HepG2 (cell line): ENCODE data around the gene ARFGAP1. TPM values are rescaled to one million over a fixed set of nuclear protein-coding genes. Genes with fewer than 3 reads are reported as not detected.

ENCODE experiments used
- ATAC-seq: fragments of 200-7000 bp; cut with Tn5 transposase; 3 replicates; pipeline ENCODE4 v1.9.1; 2020; ENCODE audit warnings: mild to moderate bottlenecking, moderate library complexity
- BruUV-seq: library from RNA; stranded (reverse); fragments of 400-500 nt; replicated peaks from 2 replicates; lab custom pipeline; 2021; lab: Mats Ljungman, UMichigan
- CTCF ChIA-PET: fragments of 300-600 bp; formaldehyde crosslinking; extraction: SDS; loops from one replicate; lab custom pipeline; 2021; ENCODE audit warnings: low total read pairs, inconsistent platforms, low intra/inter-chr PET ratio; lab: Yijun Ruan, JAX
- POLR2A ChIA-PET: fragments of 350-600 bp; sonication (Branson Sonifier 250); formaldehyde crosslinking; loops from one replicate; lab custom pipeline; 2020; ENCODE audit warnings: antibody characterized with exemption, inconsistent platforms; lab: Yijun Ruan, JAX
- DNase-seq: peaks from one replicate; pipeline ENCODE4 v3.0.0-alpha.2; 2015; ENCODE audit warnings: low spot score
- FAIRE-seq: peaks from 3 replicates; lab custom pipeline; 2011; peaks lifted over from hg19 to GRCh38; lab: Jason Lieb, UNC
- H2AFZ ChIP-seq: one replicate; pipeline ENCODE4 v1.6.1; 2011; ENCODE audit warnings: low read length, inconsistent platforms
- H3K27ac ChIP-seq: fragments of 300-600 bp; 3 replicates; pipeline ENCODE4 v1.8.0; 2011; ENCODE audit warnings: mixed run types, mild to moderate bottlenecking, mixed read lengths, low read length, inconsistent platforms; ENCODE audit not compliant: insufficient read depth; ENCODE audit errors: extremely low read length
- H3K27me3 ChIP-seq, 2 experiments: fragments of 200-600 bp in 1 of 2; 2 replicates in 1 of 2; 3 replicates in 1 of 2; pipeline versions ENCODE4 v1.6.0 to v1.8.0; 2011; ENCODE audit warnings: low read length in 2 of 2, mild to moderate bottlenecking in 2 of 2, moderate library complexity in 2 of 2, inconsistent platforms in 1 of 2; ENCODE audit not compliant: insufficient read depth in 2 of 2, control insufficient read depth in 1 of 2
- H3K36me3 ChIP-seq, 2 experiments: fragments of 200-600 bp in 1 of 2; replicated peaks in 1 of 2; 2 replicates in 1 of 2; 3 replicates in 1 of 2; pipeline versions ENCODE4 v1.5.1 to v1.8.0; 2011; ENCODE audit warnings: low read length in 2 of 2, inconsistent platforms in 1 of 2; ENCODE audit not compliant: insufficient read depth in 2 of 2, control insufficient read depth in 1 of 2
- H3K4me1 ChIP-seq: 2 replicates; pipeline ENCODE4 v1.5.1; 2012; ENCODE audit warnings: low read length, inconsistent platforms; ENCODE audit not compliant: insufficient read depth
- H3K4me2 ChIP-seq: 2 replicates; pipeline ENCODE4 v1.6.0; 2011; ENCODE audit warnings: low read depth, low read length, inconsistent platforms
- H3K4me3 ChIP-seq, 3 experiments: fragments of 200-600 bp in 1 of 3; sonication (generic), shearing (Covaris generic) in 1 of 3; replicated peaks in 1 of 3; 2 replicates each; pipeline ENCODE4 v1.5.1; 2011 to 2016; ENCODE audit warnings: low read length in 3 of 3, inconsistent platforms in 2 of 3, low read depth in 2 of 3, mild to moderate bottlenecking in 2 of 3, control low read depth in 1 of 3, mixed read lengths in 1 of 3; ENCODE audit not compliant: insufficient read depth in 1 of 3
- H3K79me2 ChIP-seq: one replicate; pipeline ENCODE4 v1.6.1; 2011; ENCODE audit warnings: low read length, inconsistent platforms; ENCODE audit not compliant: insufficient read depth
- H3K9ac ChIP-seq: 2 replicates; pipeline ENCODE4 v1.6.0; 2011; ENCODE audit warnings: mild to moderate bottlenecking, low read depth, low read length, inconsistent platforms; ENCODE audit not compliant: insufficient read depth
- H3K9me3 ChIP-seq: 2 replicates; pipeline ENCODE4 v1.5.1; 2012; ENCODE audit warnings: mild to moderate bottlenecking, low read length
- H4K20me1 ChIP-seq: 2 replicates; pipeline ENCODE4 v1.6.0; 2011; ENCODE audit warnings: inconsistent platforms, mild to moderate bottlenecking, low read length, moderate library complexity; ENCODE audit not compliant: insufficient read depth
- CREB1 ChIP-seq, 2 experiments: fragments of 450-650 bp in 1 of 2; IDR thresholded peaks; 2 replicates each; pipeline ENCODE4 v1.6.1; 2016 to 2017; ENCODE audit warnings: control low read depth in 1 of 2, mild to moderate bottlenecking in 1 of 2, missing compliant biosample characterization in 1 of 2, missing genetic modification characterization in 1 of 2
- RARG ChIP-seq: sonication (generic); formaldehyde crosslinking; IDR thresholded peaks from 2 replicates; pipeline ENCODE4 v1.4.0; 2020; ENCODE audit warnings: low read depth, mild to moderate bottlenecking, missing genetic modification reagents
- RFX5 ChIP-seq: IDR thresholded peaks from 2 replicates; pipeline ENCODE4 v1.6.1; 2011; ENCODE audit warnings: low read depth, low read length, improper control_type of control experiment
- SOX5 ChIP-seq: IDR thresholded peaks from 2 replicates; pipeline ENCODE4 v1.6.1; 2016; ENCODE audit warnings: borderline replicate concordance
- SRSF9 ChIP-seq: fragments of 200-400 bp; formaldehyde crosslinking; IDR thresholded peaks from 2 replicates; pipeline ENCODE4 v1.6.1; 2018; ENCODE audit warnings: borderline replicate concordance, mild to moderate bottlenecking, low read depth, low read length; ENCODE audit not compliant: insufficient read depth, poor library complexity, severe bottlenecking
- TAF1 ChIP-seq: sonication (generic); formaldehyde crosslinking; IDR thresholded peaks from 2 replicates; pipeline ENCODE4 v1.4.0; 2020; ENCODE audit warnings: missing genetic modification reagents
- ZNF530 ChIP-seq: sonication (generic); formaldehyde crosslinking; IDR thresholded peaks from 2 replicates; pipeline ENCODE4 v1.5.0; 2020; ENCODE audit warnings: low read depth, mild to moderate bottlenecking, missing genetic modification reagents
- ZNF816 ChIP-seq: sonication (generic); formaldehyde crosslinking; IDR thresholded peaks from 2 replicates; pipeline ENCODE4 v1.8.0; 2022; ENCODE audit warnings: missing genetic modification reagents, mild to moderate bottlenecking, borderline replicate concordance
- WGBS: methylation state at CpG from one replicate; pipeline ENCODE4 v1.1.6; 2017; ENCODE audit warnings: low lambda C conversion rate; 5-methylcytosine and 5-hydroxymethylcytosine counted together
- in situ Hi-C: cut with HindIII; loops from 2 replicates; pipeline ENCODE4 v1.10.0; 2017; ENCODE audit warnings: low pct_unique_long_range_greater_than_20kb; ENCODE audit not compliant: extremely low pct_ligation_motif_present
- intact Hi-C: fragments of 100-400 bp; cut with micrococcal nuclease; formaldehyde crosslinking; loops from one replicate; pipeline ENCODE4 v1.10.0; 2022; ENCODE audit not compliant: unreplicated experiment
- polyA plus RNA-seq, 8 experiments: library from polyadenylated mRNA; depleted of rRNA in 3 of 8; stranded (reverse) in 7 of 8; unstranded in 1 of 8; fragments of >200 nt; fragmentation: Illumina TruSeq in 4 of 8; extraction: Trizol in 4 of 8; gene quantifications; 2 replicates each; pipeline versions ENCODE4 v1.2.1 to v1.2.3, GENCODE V29; 2011 to 2016; ENCODE audit warnings: low read depth in 4 of 8, missing spikeins in 1 of 8, mixed read lengths in 1 of 8; ENCODE audit not compliant: insufficient read depth in 1 of 8
- total RNA-seq, 5 experiments: library from RNA; depleted of rRNA; stranded (reverse); fragments of >200 nt; fragmentation: Illumina TruSeq; extraction: Trizol; gene quantifications; 2 replicates each; pipeline ENCODE4 v1.2.3, GENCODE V29; 2016; ENCODE audit warnings: low read depth in 1 of 5

ARFGAP1 gene
- total and polyA plus RNA-seq, 2 of the 13 experiments (the other 11 are each of a cell fraction or from before 2014, with no cell fraction given): 132 TPM

GRCh38 chr20:63320616-63321147 is 48.1 kb downstream of the ARFGAP1 start:
- no peaks in the 10 kb centered on the region for H3K4me1 ChIP-seq
- ATAC-seq: no peak
- peaks cover 5 to 40% of the 10 kb centered on the region in 2 experiments; a peak in 4 of 5 replicates for H3K27me3 ChIP-seq
- H3K4me3 ChIP-seq: no peak overlapping the region
- peaks cover 3% of the 10 kb centered on the region; the same call in 1 of the 2 replicates for H4K20me1 ChIP-seq
- no peaks in the 10 kb centered on the region for H3K79me2 ChIP-seq
- POLR2A ChIA-PET: no interaction called here
- no peak for FAIRE-seq
- H3K9ac ChIP-seq: no peak overlapping the region
- H3K4me2 ChIP-seq: no peak overlapping the region
- no peaks in the 10 kb centered on the region for H3K36me3 ChIP-seq
- intact Hi-C loops (no loop called here), in situ Hi-C loops (no loop called here)
- no TSS peak for BruUV-seq
- CTCF ChIA-PET: no interaction called here
- TF ChIP-seq ZNF530 (CRISPR knock-in tag): no peak
- TF ChIP-seq RARG: no peak
- TF ChIP-seq RFX5: no peak
- 0 out of 2 replicates have a peak, but pooled peaks have one; percentile 10 for TF ChIP-seq TAF1 (CRISPR knock-in tag)
- no peaks in the 10 kb centered on the region for H3K9me3 ChIP-seq
- no peak overlapping the region for H3K27ac ChIP-seq
- H2AFZ ChIP-seq: no peak overlapping the region
- WGBS: 11% methylated on average over 7 of the region's 10 CpGs
- DNase-seq: no peak

GRCh38 chr20:63321148-63321831 is 48.7 kb downstream of the ARFGAP1 start:
- in situ Hi-C loops (no loop called here), intact Hi-C loops (no loop called here)
- Histone ChIP-seq H3K36me3 (no peaks in the 10 kb centered on the region), H3K4me3 (no peak overlapping the region), H2AFZ (no peak overlapping the region), H3K4me2 (no peak overlapping the region), H3K27ac (no peak overlapping the region)
- TF ChIP-seq CREB1 (IDR thresholded peaks at IDR 0.05): peak; percentile 54; the same call in 1 of the 2 replicates
- no peak for TF ChIP-seq CREB1 (CRISPR knock-in tag; IDR thresholded peaks at IDR 0.05)
- TF ChIP-seq ZNF816 (CRISPR knock-in tag): no peak
- TF ChIP-seq SRSF9: no peak
- no peak for TF ChIP-seq SOX5 (CRISPR knock-in tag)
- TF ChIP-seq, all 625 proteins: peak for 1
- FAIRE-seq: no peak
- DNase-seq: no peak
- peak; percentile 10; the same call in 2 of the 3 replicates for ATAC-seq
- no peak overlapping the region for H3K9ac ChIP-seq
- CTCF ChIA-PET: no interaction called here
- H3K4me1 ChIP-seq: no peaks in the 10 kb centered on the region
- H3K9me3 ChIP-seq: no peaks in the 10 kb centered on the region
- H4K20me1 ChIP-seq: peaks cover 3% of the 10 kb centered on the region; the same call in 1 of the 2 replicates
- no peaks in the 10 kb centered on the region for H3K79me2 ChIP-seq
- WGBS: 30% methylated on average over 18 of the region's 20 CpGs
- BruUV-seq: no TSS peak
- peaks cover 5 to 40% of the 10 kb centered on the region in 2 experiments; a peak in 4 of 5 replicates for H3K27me3 ChIP-seq
- POLR2A ChIA-PET: no interaction called here
